Mesendoderm (in vitro differentiated cells): ENCODE data around the gene AMD1.

Experiments
- DNase-seq: peaks from one replicate; pipeline ENCODE4 v3.0.0; 2013
- H2AK5ac ChIP-seq: 2 replicates; pipeline ENCODE4 v1.6.1; 2013; ENCODE audit warnings: low read length, inconsistent platforms
- H2BK120ac ChIP-seq: 2 replicates; pipeline ENCODE4 v1.6.1; 2013; ENCODE audit warnings: low read depth, mild to moderate bottlenecking, low read length, moderate library complexity, mixed read lengths
- H2BK15ac ChIP-seq: replicated peaks from 2 replicates; pipeline ENCODE4 v1.6.1; 2013; ENCODE audit warnings: low read depth, mild to moderate bottlenecking, moderate library complexity
- H2BK5ac ChIP-seq: 2 replicates; pipeline ENCODE4 v1.6.1; 2013; ENCODE audit warnings: low read length, inconsistent platforms
- H3K18ac ChIP-seq: 2 replicates; pipeline ENCODE4 v1.6.1; 2013; ENCODE audit warnings: mild to moderate bottlenecking, low read length, mixed read lengths
- H3K23ac ChIP-seq: one replicate; pipeline ENCODE4 v1.6.1; 2013; ENCODE audit warnings: low read length
- H3K27ac ChIP-seq: 2 replicates; pipeline ENCODE4 v1.5.1; 2013; ENCODE audit warnings: low read depth, mild to moderate bottlenecking, inconsistent platforms, low read length, moderate library complexity
- H3K27me3 ChIP-seq: 2 replicates; pipeline ENCODE4 v1.6.1; 2013; ENCODE audit warnings: low read length, control low read depth, mild to moderate bottlenecking, inconsistent platforms; ENCODE audit not compliant: insufficient read depth, poor library complexity
- H3K36me3 ChIP-seq: 2 replicates; pipeline ENCODE4 v1.6.1; 2013; ENCODE audit warnings: low read length, inconsistent platforms; ENCODE audit not compliant: control insufficient read depth, insufficient read depth
- H3K4ac ChIP-seq: one replicate; pipeline ENCODE4 v1.6.1; 2013; ENCODE audit warnings: low read depth, mild to moderate bottlenecking, low read length, moderate library complexity
- H3K4me1 ChIP-seq: 2 replicates; pipeline ENCODE4 v1.6.1; 2013; ENCODE audit warnings: low read depth, low read length, inconsistent platforms; ENCODE audit not compliant: control insufficient read depth
- H3K4me2 ChIP-seq: 2 replicates; pipeline ENCODE4 v1.6.1; 2013; ENCODE audit warnings: low read length
- H3K4me3 ChIP-seq: 2 replicates; pipeline ENCODE4 v1.5.1; 2013; ENCODE audit warnings: mild to moderate bottlenecking, low read length
- H3K56ac ChIP-seq: one replicate; pipeline ENCODE4 v1.6.1; 2013; ENCODE audit warnings: low read length
- H3K79me1 ChIP-seq: 2 replicates; pipeline ENCODE4 v1.6.1; 2013; ENCODE audit warnings: low read length, inconsistent platforms
- H3K79me2 ChIP-seq: 2 replicates; pipeline ENCODE4 v1.6.1; 2013; ENCODE audit warnings: mild to moderate bottlenecking, low read length; ENCODE audit not compliant: control insufficient read depth, insufficient read depth
- H3K9ac ChIP-seq: 2 replicates; pipeline ENCODE4 v1.6.1; 2013; ENCODE audit warnings: low read length, inconsistent platforms
- H4K5ac ChIP-seq: one replicate; pipeline ENCODE4 v1.6.1; 2013; ENCODE audit warnings: low read length
- H4K8ac ChIP-seq: one replicate; pipeline ENCODE4 v1.6.1; 2013; ENCODE audit warnings: low read depth, mild to moderate bottlenecking, control low read depth, low read length, moderate library complexity
- WGBS: extraction: QIAGEN DNeasy Blood & Tissue Kit; methylation state at CpG from one replicate; pipeline ENCODE4 v1.1.7; 2013; ENCODE audit warnings: low lambda C conversion rate, missing lambda C conversion rate; ENCODE audit not compliant: insufficient coverage; ENCODE audit errors: extremely low coverage; 5-methylcytosine and 5-hydroxymethylcytosine counted together

The AMD1 gene

DNA sequence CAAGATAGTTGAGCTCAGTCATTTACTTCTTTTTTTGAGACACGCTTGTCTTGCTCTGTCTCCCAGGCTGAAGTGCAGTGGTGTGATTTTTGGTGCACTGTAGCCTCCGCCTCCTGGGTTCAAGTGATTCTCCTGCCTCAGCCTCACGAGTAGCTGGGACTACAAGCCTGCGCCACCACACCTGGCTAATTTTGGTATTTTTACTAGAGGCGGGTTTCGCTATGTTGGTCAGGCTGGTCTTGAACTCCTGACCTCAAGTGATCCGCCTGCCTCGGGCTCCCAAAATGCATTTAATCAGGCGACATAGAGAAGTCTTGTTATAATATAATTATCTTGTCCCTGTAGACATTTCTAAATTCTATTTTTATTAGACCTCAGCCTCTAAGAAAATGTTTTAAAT, 6.1 kb downstream of the AMD1 start:
- H2BK120ac ChIP-seq: no peak overlapping the region
- H3K27me3 ChIP-seq: no peaks in the 10 kb centered on the region
- no CpG with 5 or more reads among the region's 9 CpGs for WGBS
- H2BK5ac ChIP-seq: no peak overlapping the region
- no peak overlapping the region for H3K4ac ChIP-seq
- no peak overlapping the region for H3K27ac ChIP-seq
- no peak for DNase-seq
- no peak overlapping the region for H3K23ac ChIP-seq
- H3K36me3 ChIP-seq: no peaks in the 10 kb centered on the region
- no peak overlapping the region for H2AK5ac ChIP-seq
- no peak overlapping the region for H3K56ac ChIP-seq
- H3K4me2 ChIP-seq: no peak overlapping the region
- H4K8ac ChIP-seq: no peak overlapping the region
- H4K5ac ChIP-seq: no peak overlapping the region
- H3K4me1 ChIP-seq: peaks cover 2% of the 10 kb centered on the region
- H3K9ac ChIP-seq: no peak overlapping the region
- H3K79me1 ChIP-seq: no peaks in the 10 kb centered on the region
- H3K79me2 ChIP-seq: peaks cover 97% of the 10 kb centered on the region
- no peak overlapping the region for H2BK15ac ChIP-seq
- H3K4me3 ChIP-seq: no peak overlapping the region
- no peak overlapping the region for H3K18ac ChIP-seq

DNA sequence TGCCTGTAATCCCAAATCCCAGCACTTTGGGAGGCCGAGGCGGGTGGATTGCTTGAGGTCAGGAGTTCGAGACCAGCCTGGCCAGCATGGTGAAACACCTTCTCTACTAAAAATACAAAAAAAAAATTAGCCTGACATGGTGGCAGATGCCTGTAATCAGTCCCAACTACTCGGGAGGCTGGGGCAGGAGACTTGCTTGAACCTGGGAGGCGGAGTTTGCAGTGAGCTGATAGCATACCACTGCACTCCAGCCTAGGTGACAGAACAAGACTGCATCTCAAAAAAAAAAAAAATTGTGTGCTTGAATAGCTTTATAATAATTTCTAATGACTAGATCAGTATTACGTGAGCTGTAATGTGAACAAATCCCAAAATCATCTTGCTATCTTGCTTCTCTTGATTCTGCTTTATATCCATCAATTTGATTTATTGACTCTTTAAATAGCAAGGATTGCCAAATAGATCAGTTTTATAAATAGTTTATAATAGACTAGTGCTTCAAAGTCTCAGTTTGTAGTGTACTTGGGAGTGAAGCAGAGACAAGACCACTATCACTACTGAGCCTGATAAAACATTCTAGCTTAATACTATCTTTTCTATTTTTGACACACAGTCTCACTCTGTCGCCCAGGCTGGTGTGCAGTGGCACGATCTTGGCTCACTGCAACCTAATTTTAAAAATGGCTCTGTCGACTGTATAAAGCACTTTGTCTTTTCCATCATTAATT, 7.1 kb downstream of the AMD1 start:
- H3K36me3 ChIP-seq: no peaks in the 10 kb centered on the region

GRCh38 chr6:110882274-110882619, 7.7 kb downstream of the AMD1 start:
- no peak for DNase-seq
- Histone ChIP-seq H3K27ac (no peak overlapping the region), H2BK120ac (no peak overlapping the region)

More for the DNA sequence above, 7.1 kb downstream of the AMD1 start:
- no peak overlapping the region for H3K27ac ChIP-seq
- WGBS: no CpG with 5 or more reads among the region's 9 CpGs
- H3K4me2 ChIP-seq: no peak overlapping the region
- H3K18ac ChIP-seq: no peak overlapping the region
- no peak overlapping the region for H3K56ac ChIP-seq
- no peaks in the 10 kb centered on the region for H3K27me3 ChIP-seq
- no peak overlapping the region for H4K5ac ChIP-seq
- H2AK5ac ChIP-seq: no peak overlapping the region
- no peak for DNase-seq
- H2BK15ac ChIP-seq: no peak overlapping the region
- no peak overlapping the region for H3K23ac ChIP-seq
- no peak overlapping the region for H3K4ac ChIP-seq
- no peak overlapping the region for H4K8ac ChIP-seq
- H3K79me1 ChIP-seq: no peaks in the 10 kb centered on the region
- no peak overlapping the region for H2BK120ac ChIP-seq
- peaks cover 97% of the 10 kb centered on the region for H3K79me2 ChIP-seq
- peaks cover 2% of the 10 kb centered on the region for H3K4me1 ChIP-seq
- no peak overlapping the region for H2BK5ac ChIP-seq
- no peak overlapping the region for H3K9ac ChIP-seq
- no peak overlapping the region for H3K4me3 ChIP-seq

DNA sequence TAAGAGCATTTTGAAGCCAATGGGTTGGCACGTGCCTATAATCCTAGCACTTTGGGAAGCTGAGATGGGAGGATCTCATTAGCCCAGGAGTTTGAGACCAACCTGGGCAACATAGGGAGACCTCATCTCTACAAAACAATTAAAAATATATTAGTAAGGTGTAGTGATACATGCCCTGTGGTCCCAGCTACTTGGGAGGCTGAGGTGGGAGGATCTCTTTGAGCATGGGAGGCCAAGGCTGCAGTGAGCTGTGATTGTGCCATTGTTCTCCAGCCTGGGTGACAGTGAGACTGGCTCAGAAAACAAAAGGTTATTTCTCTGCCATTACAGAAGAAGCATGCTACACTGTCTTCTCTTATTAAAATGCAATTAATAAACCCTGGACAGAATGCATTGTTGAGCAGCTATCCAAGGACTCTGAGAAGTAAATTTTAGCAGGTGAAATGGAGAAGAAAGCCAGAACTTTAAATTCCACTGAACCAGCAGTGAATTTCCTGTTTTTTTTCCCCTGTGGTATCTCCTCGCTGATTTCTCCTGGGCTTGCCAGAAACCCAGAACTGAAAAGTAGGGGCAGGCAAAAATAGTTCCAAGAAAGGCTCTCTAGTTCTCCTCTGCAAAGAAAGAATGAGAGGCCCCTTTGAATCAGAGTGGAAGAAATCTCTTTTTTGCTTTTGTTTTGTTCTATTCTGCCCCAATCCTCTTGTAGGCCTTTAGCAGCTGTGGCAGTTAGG, 8.4 kb downstream of the AMD1 start:
- Histone ChIP-seq H3K4me3 (no peak overlapping the region), H3K4ac (no peak overlapping the region), H3K18ac (no peak overlapping the region), H3K79me1 (no peaks in the 10 kb centered on the region), H3K36me3 (no peaks in the 10 kb centered on the region), H4K8ac (no peak overlapping the region), H3K23ac (no peak overlapping the region), H2BK120ac (no peak overlapping the region), H3K27me3 (no peaks in the 10 kb centered on the region), H3K27ac (no peak overlapping the region), H3K4me2 (no peak overlapping the region), H2AK5ac (no peak overlapping the region), H3K9ac (no peak overlapping the region), H2BK5ac (no peak overlapping the region), H3K4me1 (peaks cover 2% of the 10 kb centered on the region), H2BK15ac (no peak overlapping the region), H3K79me2 (peaks cover 94% of the 10 kb centered on the region), H4K5ac (no peak overlapping the region), H3K56ac (no peak overlapping the region)
- DNase-seq: no peak
- no CpG with 5 or more reads among the region's 2 CpGs for WGBS

More at GRCh38 chr6:110882274-110882619, 7.7 kb downstream of the AMD1 start:
- Histone ChIP-seq H3K56ac (no peak overlapping the region), H4K8ac (no peak overlapping the region), H3K4me3 (no peak overlapping the region), H3K9ac (no peak overlapping the region), H3K27me3 (no peaks in the 10 kb centered on the region), H3K23ac (no peak overlapping the region), H3K4me2 (no peak overlapping the region), H3K4ac (no peak overlapping the region), H3K79me2 (peaks cover 94% of the 10 kb centered on the region), H3K18ac (no peak overlapping the region), H3K4me1 (peaks cover 2% of the 10 kb centered on the region), H2BK15ac (no peak overlapping the region), H2AK5ac (no peak overlapping the region), H4K5ac (no peak overlapping the region), H3K79me1 (no peaks in the 10 kb centered on the region), H2BK5ac (no peak overlapping the region), H3K36me3 (no peaks in the 10 kb centered on the region)
- no CpG with 5 or more reads among the region's 1 CpG for WGBS

- H3K56ac ChIP-seq: no peak overlapping the region
- H3K4me1 ChIP-seq: peaks cover 2% of the 10 kb centered on the region
- no peaks in the 10 kb centered on the region for H3K27me3 ChIP-seq
- H2BK5ac ChIP-seq: no peak overlapping the region
- no peak overlapping the region for H3K18ac ChIP-seq
- no peak overlapping the region for H3K9ac ChIP-seq
- no peaks in the 10 kb centered on the region for H3K36me3 ChIP-seq
- DNase-seq: no peak
- no peak overlapping the region for H3K27ac ChIP-seq
- peaks cover 90% of the 10 kb centered on the region for H3K79me2 ChIP-seq
- H4K5ac ChIP-seq: no peak overlapping the region
- H3K23ac ChIP-seq: no peak overlapping the region
- no peak overlapping the region for H2BK15ac ChIP-seq
- H3K4me3 ChIP-seq: no peak overlapping the region
- no peak overlapping the region for H2BK120ac ChIP-seq
- no peak overlapping the region for H4K8ac ChIP-seq
- no peak overlapping the region for H3K4me2 ChIP-seq
- H3K4ac ChIP-seq: no peak overlapping the region
- H2AK5ac ChIP-seq: no peak overlapping the region
- H3K79me1 ChIP-seq: no peaks in the 10 kb centered on the region
- WGBS: no CpG with 5 or more reads among the region's 3 CpGs
Measured at GRCh38 chr6:110884321-110884720, 9.7 kb downstream of the AMD1 start.
